Measurements from ENCODE around the gene IRF2BP2. TPM values are rescaled to one million over a fixed set of nuclear protein-coding genes. Genes with fewer than 3 reads are reported as not detected.

The IRF2BP2 gene
- 77.9 and 78.4 TPM in 2 replicates for total RNA-seq

DNA sequence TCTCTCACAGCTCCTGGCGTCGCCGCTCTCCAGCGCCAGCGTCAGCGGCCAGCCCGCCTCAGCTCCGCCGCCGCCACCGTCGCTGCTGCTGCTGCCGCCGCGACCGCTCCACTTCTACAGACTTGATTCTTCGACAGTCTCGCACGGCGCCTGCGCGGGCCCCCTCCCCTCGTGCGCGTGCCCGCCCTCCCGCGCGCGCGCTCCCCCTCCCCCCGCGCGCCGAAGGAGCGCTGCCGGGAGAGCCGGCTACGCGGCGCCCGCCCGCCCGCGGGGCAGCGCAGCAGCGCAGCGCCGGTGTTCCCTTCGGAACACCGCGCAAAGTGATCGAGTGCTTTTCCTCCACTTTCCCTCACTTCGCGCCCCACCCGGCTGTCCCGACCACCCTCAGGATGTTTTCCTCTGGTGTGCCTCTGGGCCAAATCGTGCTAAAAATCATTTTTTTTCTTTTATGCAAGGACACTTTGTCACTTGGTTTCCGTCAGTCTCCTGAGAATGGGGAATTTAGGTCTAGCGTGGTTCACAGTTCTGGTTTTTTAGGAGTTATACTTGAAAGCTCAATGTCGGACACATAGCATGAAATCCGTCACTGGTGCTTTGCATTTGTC is at the start of gene IRF2BP2:
Gene IRF2BP2 (minus strand): TSS at position 118 of the 605 bp plus-strand sequence. CDS start 684 bp downstream, outside the sequence.

Other genes with a start within 250 kb of the IRF2BP2 start
- gene COA6, start 236.7 kb downstream of the IRF2BP2 start, total RNA-seq = 13.5 and 29.3 TPM in 2 replicates
- 12.7 and 12.9 TPM in 2 replicates for gene TARBP1, start 131.0 kb downstream of the IRF2BP2 start, total RNA-seq